Measurements from ENCODE around the gene LSP1.

The LSP1 gene

GRCh38 chr11:1827931-1828330, 25.0 kb upstream of the LSP1 start:
- TF ChIP-seq NFIC (IDR thresholded peaks at IDR 0.05), result no peak
- TF ChIP-seq TAF1 (IDR thresholded peaks at IDR 0.05; ENCODE audit: low read depth), result no peak
- no peak for TF ChIP-seq CREB1 (IDR thresholded peaks at IDR 0.05; ENCODE audit: low read depth)
- no peak for TF ChIP-seq USF1 (IDR thresholded peaks at IDR 0.05)
- TF ChIP-seq RAD21 (IDR thresholded peaks at IDR 0.05; ENCODE audit: low read depth), result no peak
- no peak for TF ChIP-seq YY1 (IDR thresholded peaks at IDR 0.05; ENCODE audit: low read depth)
- no peak for TF ChIP-seq FOXM1 (IDR thresholded peaks at IDR 0.05; ENCODE audit: borderline replicate concordance, low read depth)
- no peak for TF ChIP-seq EP300 (IDR thresholded peaks at IDR 0.05; ENCODE audit: borderline replicate concordance)
- TF ChIP-seq MAX (IDR thresholded peaks at IDR 0.05), result no peak
- TF ChIP-seq TEAD4 (IDR thresholded peaks at IDR 0.05), result no peak
- TF ChIP-seq CEBPB (IDR thresholded peaks at IDR 0.05), result no peak
- no peak for TF ChIP-seq ZBTB7A (IDR thresholded peaks at IDR 0.05; ENCODE audit: low read depth)

- TF ChIP-seq TCF12 (IDR thresholded peaks at IDR 0.05; ENCODE audit: low read depth) (no peak), CEBPB (IDR thresholded peaks at IDR 0.05) (no peak), RAD21 (IDR thresholded peaks at IDR 0.05; ENCODE audit: low read depth) (no peak), FOXM1 (IDR thresholded peaks at IDR 0.05; ENCODE audit: borderline replicate concordance, low read depth) (no peak), NFIC (IDR thresholded peaks at IDR 0.05) (no peak), TEAD4 (IDR thresholded peaks at IDR 0.05) (no peak), REST (IDR thresholded peaks at IDR 0.05; ENCODE audit: low read depth) (no peak), USF1 (IDR thresholded peaks at IDR 0.05) (no peak), EP300 (IDR thresholded peaks at IDR 0.05; ENCODE audit: borderline replicate concordance) (no peak), TAF1 (IDR thresholded peaks at IDR 0.05; ENCODE audit: low read depth) (no peak), EGR1 (IDR thresholded peaks at IDR 0.05) (no peak), CREB1 (IDR thresholded peaks at IDR 0.05; ENCODE audit: low read depth) (no peak), YY1 (IDR thresholded peaks at IDR 0.05; ENCODE audit: low read depth) (no peak), ZBTB7A (IDR thresholded peaks at IDR 0.05; ENCODE audit: low read depth) (no peak), MAX (IDR thresholded peaks at IDR 0.05) (no peak)
These were observed 24.3 kb upstream of the LSP1 start for GRCh38 chr11:1828542-1828941.

GRCh38 chr11:1829039-1829820, 23.7 kb upstream of the LSP1 start:
- TF ChIP-seq CEBPB (IDR thresholded peaks at IDR 0.05) (no peak), TCF12 (IDR thresholded peaks at IDR 0.05; ENCODE audit: low read depth) (no peak), MAX (IDR thresholded peaks at IDR 0.05) (no peak), REST (IDR thresholded peaks at IDR 0.05; ENCODE audit: low read depth) (no peak), ZBTB7A (IDR thresholded peaks at IDR 0.05; ENCODE audit: low read depth) (no peak), FOXM1 (IDR thresholded peaks at IDR 0.05; ENCODE audit: borderline replicate concordance, low read depth) (no peak), TEAD4 (IDR thresholded peaks at IDR 0.05) (no peak; the same call in 1 of the 2 replicates), YY1 (IDR thresholded peaks at IDR 0.05; ENCODE audit: low read depth) (no peak), NFIC (IDR thresholded peaks at IDR 0.05) (no peak), EP300 (IDR thresholded peaks at IDR 0.05; ENCODE audit: borderline replicate concordance) (no peak)

- no peak for TF ChIP-seq EGR1 (IDR thresholded peaks at IDR 0.05)
- TF ChIP-seq RAD21 (IDR thresholded peaks at IDR 0.05; ENCODE audit: low read depth), result no peak
- TF ChIP-seq TAF1 (IDR thresholded peaks at IDR 0.05; ENCODE audit: low read depth), result no peak
- TF ChIP-seq MAX (IDR thresholded peaks at IDR 0.05), result no peak
- TF ChIP-seq CREB1 (IDR thresholded peaks at IDR 0.05; ENCODE audit: low read depth), result no peak
These were observed 22.9 kb upstream of the LSP1 start for GRCh38 chr11:1830004-1830321.

GRCh38 chr11:1830322-1831223, 22.3 kb upstream of the LSP1 start:
- TF ChIP-seq RAD21 (IDR thresholded peaks at IDR 0.05; ENCODE audit: low read depth), result no peak
- TF ChIP-seq CEBPB (IDR thresholded peaks at IDR 0.05), result no peak
- no peak for TF ChIP-seq MAX (IDR thresholded peaks at IDR 0.05)
- TF ChIP-seq NFIC (IDR thresholded peaks at IDR 0.05), result no peak
- TF ChIP-seq EP300 (IDR thresholded peaks at IDR 0.05; ENCODE audit: borderline replicate concordance), result no peak

All from Ishikawa (cell line).